Fibroblast of skin of scalp (primary cell): ENCODE measurements around the gene DUOXA2.
"Not testable (repeated sequence)": the region's sequence is repeated elsewhere in the genome, so short reads cannot be mapped to it uniquely, and the experiment has no call there.

Experiments
- DNase-seq: peaks from one replicate; pipeline ENCODE4 v3.0.0-alpha.2; 2013

DUOXA2 gene

DNA sequence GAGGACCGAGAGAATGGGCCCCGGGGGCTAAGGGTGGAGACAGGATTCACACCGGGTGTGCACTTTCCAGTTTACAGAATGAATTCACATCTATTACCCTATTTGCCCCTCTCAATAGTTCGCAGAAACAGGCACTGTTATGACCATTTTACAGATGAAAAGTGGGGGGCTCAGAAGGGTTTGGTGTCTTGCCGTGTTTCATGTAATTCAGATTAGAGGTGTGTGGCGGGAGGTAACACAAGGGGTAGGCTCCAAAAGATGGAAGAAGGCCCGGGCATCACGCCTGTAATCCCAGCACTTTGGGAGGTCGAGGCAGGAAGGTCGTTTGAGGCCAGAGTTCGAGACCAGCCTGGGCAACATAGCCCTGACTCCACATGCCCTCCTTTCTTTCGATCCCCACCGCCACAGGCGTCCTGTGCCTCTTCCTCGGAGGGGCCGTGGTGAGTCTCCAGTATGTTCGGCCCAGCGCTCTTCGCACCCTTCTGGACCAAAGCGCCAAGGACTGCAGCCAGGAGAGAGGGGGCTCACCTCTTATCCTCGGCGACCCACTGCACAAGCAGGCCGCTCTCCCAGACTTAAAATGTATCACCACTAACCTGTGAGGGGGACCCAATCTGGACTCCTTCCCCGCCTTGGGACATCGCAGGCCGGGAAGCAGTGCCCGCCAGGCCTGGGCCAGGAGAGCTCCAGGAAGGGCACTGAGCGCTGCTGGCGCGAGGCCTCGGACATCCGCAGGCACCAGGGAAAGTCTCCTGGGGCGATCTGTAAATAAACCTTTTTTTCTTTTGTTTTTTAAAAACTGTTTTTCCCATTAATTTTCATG, 3.4 kb downstream of the DUOXA2 start:
- no peak for DNase-seq

DNA sequence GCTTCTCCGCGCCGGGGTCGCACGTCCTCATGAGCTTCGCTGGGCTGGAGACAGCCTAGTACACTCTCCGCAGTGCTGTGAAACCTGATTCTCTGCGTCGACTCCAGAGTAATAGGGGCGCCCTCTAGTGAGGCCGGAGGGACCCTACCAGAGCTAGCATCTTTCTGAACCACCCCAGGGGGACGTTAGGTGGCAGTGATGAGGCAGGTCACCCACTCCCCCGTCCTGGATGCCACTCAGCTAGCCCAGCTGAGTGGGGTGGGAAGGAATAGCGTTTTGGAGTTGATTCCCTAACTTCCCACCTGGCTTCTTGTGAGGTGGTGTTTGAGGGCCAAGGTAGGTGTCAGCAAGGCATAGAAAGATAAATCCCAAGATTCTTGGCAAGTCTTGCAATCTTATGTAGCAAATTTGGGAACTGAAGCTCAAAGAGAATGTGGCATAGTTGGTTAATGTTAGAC, 4.0 kb downstream of the DUOXA2 start:
- peak; percentile 87 for DNase-seq

DNA sequence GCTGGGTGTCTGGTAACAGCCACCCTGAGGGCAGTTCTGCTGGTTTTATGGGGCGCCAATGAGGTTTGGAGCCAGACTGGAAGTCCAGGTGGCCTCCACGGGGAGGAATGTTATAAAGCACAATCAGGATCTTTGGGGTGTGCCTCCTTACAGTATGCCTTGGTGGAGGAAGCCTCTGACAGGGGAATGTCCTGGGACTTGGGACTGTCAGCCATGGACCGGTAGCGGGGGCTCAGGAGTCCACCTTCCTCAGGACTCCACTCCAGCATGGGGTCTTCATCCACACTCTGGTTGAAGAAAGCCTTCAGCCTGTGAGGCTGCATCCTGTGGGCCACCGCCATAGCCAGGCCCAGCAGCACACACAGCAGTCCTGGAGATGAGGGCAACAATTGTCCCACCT, 4.9 kb downstream of the DUOXA2 start:
- no peak for DNase-seq

DNA sequence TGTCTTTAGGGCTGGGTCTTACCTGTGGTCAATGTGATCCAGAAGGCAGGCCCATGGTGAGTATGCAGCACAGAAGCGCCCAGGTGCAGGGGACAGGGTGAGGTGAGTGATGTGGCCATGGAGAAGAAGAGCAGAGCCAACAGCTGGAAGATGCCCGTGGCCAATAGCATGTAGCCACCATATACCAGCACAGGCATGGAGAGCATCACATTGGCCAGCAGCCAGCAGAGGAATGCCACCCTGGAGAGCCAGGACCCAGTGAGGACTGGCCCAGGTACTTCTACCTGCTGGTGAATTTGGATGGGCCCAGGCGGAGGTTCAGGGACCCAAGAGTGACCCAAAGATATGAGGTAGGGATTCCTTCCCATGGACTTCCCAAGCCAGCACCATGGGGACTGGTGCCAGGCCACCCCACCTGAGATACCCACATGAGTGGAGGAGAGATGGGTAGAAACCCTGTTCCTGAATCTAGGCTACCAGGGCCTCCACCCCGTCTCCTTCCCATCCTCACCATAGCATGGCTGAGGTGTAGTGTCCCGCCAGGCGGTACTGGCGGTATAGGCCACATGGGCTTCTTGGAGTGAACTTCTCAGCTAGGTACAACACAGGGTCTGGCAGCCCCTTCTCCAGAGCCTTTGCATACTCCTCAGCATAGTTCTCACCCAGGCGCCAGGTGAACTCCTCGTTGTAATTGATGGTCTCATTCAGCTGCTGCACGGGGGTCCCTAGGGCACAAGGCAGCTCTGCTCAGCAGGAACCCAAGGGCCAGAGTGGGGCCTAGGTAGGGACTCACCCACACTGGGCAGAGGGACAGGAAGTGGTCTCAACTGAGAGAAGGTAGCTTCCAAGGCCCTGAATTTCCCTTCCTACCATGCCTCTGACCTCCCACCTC, 6.2 kb downstream of the DUOXA2 start:
- DNase-seq = no peak

DNA sequence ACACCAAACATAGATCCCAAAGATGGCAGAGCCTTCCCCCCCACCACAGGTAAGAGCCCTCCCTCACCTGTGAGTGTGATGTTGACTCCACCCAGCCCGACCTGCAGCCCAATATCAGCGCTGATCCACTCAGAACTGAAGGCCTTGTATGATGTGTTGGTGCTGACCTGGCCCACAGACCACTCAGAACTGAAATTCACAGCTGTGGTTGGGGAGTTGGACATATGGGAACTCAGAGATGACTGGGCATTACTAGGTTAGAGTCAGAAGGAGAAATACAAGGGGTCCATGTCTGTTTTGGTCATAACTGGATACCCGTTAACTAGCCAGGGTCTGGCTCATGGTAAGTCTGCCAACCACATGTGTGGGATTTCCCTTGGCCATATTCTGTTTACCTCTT, 6.9 kb downstream of the DUOXA2 start:
- DNase-seq = no peak

DNA sequence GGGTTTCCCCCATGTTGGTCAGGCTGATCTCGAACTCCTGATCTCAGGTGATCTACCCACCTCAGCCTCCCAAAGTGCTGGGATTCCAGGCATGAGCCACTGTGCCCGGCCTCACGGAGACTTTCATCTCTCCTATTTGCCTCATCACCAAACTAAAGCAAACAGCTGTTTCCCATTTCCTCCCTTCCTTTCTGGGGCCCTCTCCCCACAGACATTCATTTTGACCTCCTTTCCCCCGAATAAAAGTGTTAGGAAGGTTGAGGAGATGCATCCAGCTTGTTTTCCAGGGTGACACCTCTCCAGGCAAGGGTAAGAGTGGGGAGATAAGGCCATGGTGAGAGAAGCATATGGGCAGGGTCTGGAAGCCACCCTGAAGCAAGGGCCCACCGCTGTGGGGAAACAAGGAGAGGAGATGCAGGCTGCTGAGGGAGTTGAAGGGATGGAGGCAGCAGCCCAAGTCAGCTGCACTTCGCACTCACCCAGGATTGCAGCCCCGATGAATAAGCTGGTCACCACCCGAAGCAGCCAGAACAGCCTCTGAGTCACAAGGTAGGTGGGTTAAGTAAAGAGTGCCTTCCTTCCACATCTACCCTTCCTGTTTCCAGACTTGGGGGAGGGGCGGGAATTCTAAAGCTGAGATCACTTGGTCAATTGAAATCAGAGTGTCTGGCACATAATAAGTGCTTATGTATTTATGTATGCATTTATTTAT, 7.7 kb downstream of the DUOXA2 start:
- peak; percentile 77 for DNase-seq

DNA sequence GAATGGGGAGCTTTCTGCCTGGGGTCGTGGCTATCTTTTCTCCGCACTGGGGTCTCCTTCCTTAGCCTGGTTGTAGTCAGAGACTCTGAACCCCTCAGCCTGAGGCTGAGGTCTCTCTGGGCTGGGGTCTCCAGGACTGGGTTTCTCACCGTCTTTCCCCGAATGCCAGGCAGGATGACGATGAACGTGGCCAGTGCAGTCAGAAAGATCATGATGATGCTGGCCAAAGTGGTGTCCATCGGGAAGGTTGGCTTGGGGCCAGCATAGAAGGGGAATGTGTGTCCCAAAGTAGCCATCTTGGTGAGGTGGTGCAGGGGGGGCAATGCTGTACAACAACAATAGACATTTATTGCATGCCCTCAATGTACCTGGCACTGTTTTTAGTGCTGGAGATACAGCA, 8.6 kb downstream of the DUOXA2 start:
- DNase-seq = no peak

DNA sequence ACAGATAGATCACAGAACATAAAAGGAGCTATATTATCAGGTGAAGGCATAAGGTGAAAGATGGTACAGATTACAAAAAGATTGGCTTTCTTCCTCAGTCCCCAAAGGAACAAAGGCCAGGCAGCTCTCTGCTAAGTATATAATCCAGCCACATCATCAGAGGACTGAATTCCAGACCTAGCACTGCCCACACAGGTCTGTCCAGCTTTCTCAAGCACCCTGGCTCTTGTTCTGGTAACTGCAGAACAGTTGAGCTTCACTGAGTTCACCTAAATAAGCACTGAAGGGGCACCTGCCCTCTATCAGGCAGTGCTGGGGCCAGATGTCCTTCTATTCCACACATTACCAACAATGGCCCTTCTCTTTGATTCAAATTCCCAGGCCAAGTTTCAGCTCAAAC, 9.3 kb downstream of the DUOXA2 start:
- no peak for DNase-seq

DNA sequence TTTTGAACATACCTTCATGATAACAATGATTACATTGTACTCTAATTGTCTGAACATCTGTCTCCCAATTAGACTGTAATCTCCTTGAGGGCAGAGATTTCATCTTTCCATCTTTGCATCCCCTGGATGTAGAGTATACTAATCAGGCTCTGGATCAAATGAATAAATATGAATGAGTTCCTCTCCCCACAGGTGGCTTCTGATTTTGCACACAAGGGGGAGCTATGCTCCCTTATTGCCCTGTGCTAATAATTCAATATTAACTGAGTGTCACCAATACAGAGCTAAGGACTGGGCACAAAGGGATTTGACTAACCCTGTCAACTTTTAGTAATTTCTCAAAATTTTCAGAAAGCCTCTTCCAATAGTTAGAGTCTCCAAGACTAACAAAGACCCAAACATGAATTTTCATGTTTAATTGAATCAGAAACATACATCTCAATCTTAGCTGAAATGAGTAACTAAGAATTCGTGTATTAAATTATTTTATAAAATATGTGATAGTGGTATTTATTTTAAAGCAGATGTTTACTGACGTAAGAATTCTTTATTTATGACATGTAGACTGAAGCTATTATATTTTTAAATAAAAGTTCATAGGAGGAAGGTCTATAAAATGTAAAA, 12.5 kb downstream of the DUOXA2 start:
- peak; percentile 22 for DNase-seq

DNA sequence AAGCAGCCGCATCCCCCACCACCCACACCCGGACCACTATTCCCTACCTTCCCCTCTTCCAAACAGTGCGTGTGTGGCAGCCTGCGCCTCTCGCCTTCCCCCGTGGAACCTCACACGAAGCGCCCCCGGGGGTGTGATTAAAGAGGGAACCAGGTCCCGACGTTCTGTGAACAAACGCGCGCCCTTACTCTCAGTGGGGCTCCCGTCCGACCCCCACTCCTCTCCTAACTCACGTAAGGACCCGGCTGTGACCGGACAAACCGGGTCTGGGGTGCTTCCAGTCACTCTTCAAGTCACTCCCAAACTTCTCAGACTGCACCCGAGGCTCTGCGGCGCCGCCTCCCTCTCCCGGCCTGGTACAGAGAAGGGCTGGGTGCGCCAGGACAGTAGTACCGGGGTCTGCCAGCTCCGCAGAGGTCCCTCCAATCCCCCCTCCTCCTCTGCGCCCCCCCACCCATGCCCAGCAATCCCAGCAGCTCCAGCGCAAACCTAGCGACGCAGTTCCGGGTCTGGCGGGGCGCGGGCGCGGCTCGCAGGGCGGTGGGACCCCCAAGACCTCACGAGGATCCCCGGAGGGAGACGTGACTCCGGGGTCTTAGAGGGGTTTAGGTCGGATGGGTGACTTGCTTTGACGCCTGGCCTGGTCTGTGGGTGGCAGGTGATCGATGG, 15.0 kb downstream of the DUOXA2 start:
- no peak for DNase-seq

DNA sequence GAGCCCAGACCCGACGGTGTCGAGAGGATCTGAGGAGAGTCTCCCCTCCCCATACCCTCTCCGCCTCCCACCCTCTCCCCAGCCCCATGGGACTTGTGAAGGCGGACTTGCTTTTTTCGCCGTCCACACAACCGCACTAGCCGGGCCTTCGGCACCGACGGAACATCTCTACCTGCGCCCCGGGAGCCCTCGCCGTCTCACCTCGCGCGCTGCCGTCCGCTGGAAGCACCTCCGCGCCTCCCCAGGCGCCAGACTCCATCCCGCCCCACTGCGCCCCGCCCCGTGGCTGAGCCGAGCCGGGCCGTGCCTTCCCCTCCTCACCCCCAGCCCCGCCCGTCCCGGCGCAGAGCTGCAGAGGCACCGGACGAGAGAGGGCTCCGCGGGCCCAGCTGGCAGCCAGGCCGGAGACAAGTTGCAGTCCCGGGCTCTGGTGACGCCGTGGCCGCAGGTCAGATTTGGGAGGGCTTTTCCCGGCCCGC, 15.6 kb downstream of the DUOXA2 start, which contains the start of the genes DUOX1 and DUOXA1:
DUOX1 (plus strand) TSS at position 344 of the 479 bp plus-strand sequence. CDS start 1,973 bp downstream, outside the sequence.
DUOXA1 (minus strand) TSS at position 229 of the 479 bp plus-strand sequence. CDS start 6,865 bp downstream, outside the sequence.
- no peak for DNase-seq

DNA sequence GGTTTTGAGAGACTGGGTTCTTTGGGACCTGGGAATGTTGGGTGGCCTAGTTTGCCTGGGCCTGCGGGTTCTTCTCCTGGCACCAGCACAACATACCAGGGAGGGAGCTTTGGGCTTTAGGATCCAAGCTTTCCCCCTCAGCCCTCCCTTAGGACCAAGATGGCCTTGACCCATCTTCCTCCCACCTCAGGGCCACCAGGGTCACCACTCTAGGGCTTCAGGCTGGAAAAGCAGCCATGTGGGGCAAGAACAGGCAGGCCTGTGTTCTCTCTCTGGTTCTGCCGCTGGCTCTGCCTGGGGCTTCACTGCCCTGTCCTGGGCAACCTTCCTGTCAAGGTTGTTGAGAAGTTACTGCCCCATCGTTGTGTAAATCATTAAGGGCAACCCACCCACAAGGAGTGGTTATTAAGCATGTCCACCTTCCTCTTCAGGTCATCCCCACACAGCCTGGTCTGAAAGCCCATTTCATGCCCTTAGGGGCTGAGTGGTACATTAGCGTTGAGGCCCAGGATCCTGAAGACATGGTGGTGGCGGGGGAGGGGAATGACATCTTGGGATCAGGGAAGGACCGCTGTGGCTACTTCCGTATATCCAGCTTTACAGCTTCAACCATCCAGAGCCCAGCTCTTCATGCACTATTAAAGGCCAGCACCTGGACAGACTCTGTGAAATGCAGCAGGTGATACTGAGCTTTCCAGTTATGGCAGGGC, 16.3 kb downstream of the DUOXA2 start:
- DNase-seq = no peak

DNA sequence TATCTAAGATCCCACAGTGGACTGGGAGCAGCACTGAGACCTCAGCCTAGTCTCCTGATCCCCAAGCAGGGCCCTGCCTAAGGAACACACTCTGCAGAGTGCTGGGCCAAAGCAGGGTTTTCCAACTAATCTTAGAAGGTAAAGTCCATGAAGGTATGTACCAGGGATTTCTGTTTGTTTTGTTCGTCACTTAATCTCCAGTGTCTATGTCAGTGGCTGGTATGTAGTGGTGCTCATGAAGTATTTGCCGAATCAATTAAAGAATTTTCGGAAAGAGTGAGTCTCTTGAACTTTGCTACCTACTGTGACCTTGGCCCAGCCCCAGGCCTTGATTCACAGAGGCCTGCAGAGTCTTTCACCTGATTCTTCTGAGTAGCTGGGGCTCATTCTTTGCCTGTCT, 17.4 kb downstream of the DUOXA2 start:
- DNase-seq = no peak

DNA sequence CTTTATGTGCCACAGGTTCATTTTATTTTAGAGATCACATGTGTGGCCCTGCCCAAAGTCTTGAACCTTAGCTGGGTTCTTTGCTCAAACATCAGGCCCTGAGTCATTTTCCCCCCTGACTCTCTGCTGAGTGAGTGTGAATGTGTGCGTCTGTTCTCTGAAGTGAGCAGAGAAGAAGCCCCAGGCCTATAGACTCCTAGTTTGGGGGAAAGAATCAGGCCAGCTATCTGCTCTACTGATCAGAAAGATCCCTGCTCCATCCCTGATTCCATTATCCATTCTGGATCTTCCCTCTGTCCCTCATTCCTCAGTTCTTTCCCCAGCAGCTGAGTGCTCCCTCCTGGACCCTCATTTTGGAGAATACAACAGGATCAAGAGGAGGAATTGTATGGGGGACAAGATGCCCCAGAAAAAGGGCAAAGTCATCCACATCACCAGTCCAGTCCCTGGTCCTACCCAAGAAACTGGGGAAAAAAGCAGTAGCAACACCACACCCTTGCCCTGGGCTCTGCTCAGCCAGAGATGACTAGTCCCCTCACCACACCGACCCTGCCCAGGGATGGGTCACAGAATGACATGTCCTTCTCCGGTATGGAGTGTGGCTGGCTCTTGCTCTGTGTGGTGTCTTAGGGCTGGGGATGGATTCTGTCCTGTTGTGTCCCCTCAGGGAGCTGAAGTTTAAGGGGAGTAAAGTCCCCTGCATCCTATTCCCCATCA, 18.9 kb downstream of the DUOXA2 start:
- no peak for DNase-seq

DNA sequence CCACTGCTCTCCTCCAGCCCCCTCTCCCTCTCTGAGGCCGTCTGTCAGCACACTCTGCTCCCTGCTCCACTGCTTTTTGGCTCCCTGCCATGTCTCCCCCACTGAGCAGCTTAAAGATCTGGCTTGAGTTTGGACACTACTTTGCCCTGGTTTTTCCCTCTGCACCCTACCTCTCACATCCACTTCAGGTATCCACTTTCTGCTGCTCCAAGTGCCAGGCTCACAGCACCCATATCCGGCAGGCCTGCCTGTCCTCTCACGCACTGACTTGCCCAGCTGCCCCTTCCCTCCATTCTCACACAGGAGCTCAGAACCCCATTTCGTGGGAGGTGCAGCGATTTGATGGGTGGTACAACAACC, 19.4 kb downstream of the DUOXA2 start:
- DNase-seq = no peak

DNA sequence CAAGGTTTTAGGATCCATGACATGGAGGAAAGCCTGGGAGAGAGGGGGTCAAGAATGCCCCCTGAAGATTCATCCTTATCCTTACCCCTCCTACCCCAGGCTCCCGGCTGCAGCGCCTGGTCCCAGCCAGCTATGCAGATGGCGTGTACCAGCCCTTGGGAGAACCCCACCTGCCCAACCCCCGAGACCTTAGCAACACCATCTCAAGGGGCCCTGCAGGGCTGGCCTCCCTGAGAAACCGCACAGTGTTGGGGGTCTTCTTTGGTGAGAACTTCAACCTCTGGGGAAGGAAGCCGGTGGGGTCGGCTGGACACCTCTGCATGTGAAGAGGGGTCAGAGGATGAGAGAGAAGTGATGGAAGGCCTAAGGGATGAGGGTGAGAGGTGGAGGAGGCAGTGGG, 19.9 kb downstream of the DUOXA2 start:
- no peak for DNase-seq

DNA sequence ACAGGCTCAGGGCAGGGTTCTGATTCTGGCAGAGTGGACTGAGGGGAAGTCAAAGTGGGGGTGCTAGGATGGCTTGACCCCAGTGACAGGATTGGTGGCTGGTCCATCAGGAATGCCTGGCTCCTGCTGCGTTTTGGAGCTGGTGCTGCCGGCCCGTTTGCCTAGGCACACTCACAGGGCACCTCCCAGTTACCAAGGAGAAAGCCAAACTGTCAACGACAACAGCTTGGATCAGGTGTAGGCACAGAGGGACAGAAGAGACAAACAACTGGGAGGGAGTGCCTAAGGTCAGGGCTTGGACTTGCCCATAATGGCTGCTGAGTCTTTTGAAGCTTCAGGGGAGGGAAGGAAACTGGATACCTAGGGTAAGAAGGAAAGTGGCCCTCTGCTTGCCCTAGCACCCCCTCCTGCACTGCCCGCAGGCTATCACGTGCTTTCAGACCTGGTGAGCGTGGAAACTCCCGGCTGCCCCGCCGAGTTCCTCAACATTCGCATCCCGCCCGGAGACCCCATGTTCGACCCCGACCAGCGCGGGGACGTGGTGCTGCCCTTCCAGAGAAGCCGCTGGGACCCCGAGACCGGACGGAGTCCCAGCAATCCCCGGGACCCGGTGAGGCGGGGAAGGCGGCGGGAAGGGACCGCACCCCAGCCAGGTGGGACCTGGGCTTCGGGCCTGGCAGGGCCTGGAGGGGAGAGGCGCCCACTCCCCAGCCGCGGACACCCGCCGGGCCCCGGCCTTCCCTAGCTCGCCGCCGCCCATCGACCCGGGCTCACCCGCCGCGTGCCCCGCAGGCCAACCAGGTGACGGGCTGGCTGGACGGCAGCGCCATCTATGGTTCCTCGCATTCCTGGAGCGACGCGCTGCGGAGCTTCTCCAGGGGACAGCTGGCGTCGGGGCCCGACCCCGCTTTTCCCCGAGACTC, 20.8 kb downstream of the DUOXA2 start:
- no peak for DNase-seq

DNA sequence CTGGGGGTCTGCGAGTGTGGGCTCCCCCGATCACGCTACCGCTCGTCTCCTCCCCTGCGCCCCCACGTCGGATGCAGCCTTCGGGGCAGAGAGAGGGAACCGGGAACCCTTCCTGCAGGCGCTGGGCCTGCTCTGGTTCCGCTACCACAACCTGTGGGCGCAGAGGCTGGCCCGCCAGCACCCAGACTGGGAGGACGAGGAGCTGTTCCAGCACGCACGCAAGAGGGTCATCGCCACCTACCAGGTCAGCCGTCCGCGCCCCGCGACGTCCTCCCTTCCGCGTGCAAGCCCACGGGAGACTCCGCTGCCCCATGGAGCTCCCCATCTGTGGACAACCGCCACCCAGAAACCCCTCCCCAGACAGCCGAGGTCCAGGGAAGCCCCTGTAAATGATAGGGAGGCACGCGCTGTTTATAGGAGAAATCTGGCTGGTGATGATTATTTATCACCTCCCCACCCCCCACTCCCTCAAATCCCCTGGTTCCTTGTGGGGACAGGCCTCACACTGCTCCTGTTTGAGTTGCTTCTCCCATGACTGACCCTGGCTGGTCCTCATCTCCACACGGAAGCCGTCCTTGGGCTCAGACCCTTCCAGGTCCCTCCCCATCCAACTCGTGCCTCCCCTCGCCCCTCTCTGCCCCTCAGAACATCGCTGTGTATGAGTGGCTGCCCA, 21.7 kb downstream of the DUOXA2 start:
- not testable (repeated sequence) for DNase-seq

DNA sequence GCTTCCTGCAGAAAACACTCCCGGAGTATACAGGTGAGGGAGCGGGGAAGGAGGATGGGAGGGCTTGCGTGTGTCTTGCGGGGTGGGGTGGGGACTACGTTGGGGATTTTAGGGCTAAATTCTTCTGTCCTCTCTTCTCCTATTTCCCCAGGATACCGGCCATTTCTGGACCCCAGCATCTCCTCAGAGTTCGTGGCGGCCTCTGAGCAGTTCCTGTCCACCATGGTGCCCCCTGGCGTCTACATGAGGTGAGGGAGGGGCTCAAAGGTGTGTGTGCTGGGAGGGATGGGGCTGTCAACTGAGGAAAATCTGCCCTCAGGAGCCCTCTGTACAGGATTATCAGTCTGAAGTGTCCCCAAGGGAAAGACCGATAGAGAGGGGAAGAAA, 22.2 kb downstream of the DUOXA2 start:
- no peak for DNase-seq
